HCT116 (cell line): ENCODE data around the gene ZBTB33. TPM values are rescaled to one million over a fixed set of nuclear protein-coding genes. Genes with fewer than 3 reads are reported as not detected.

ENCODE experiments used
- ATAC-seq: fragments of 200-7000 bp; cut with Tn5 transposase; 2 replicates; pipeline ENCODE4 v1.9.1; 2020; ENCODE audit warnings: mild to moderate bottlenecking, moderate library complexity
- BruUV-seq: library from RNA; stranded (reverse); fragments of 400-500 nt; replicated peaks from 2 replicates; lab custom pipeline; 2021; lab: Mats Ljungman, UMichigan
- CTCF ChIA-PET: fragments of 300-600 bp; sonication (Branson Sonifier 250); formaldehyde crosslinking; loops from one replicate; lab custom pipeline; 2021; ENCODE audit warnings: antibody characterized with exemption; lab: Charles Lee
- POLR2A ChIA-PET: fragments of 300-600, 350-600 bp; sonication (Branson Sonifier 250); formaldehyde crosslinking; loops from one replicate; lab custom pipeline; 2021; ENCODE audit warnings: antibody characterized with exemption; lab: Charles Lee
- RAD21 ChIA-PET, 2 experiments: fragments of 300-600 bp; sonication (Branson Sonifier 250); formaldehyde crosslinking; loops; one replicate each; lab custom pipeline; 2023; ENCODE audit warnings: low total read pairs in 2 of 2; ENCODE audit not compliant: uncharacterized antibody in 2 of 2, unreplicated experiment in 2 of 2, low non-redundant PET in 1 of 2; lab: Charles Lee
- DNase-seq: peaks from one replicate; pipeline ENCODE4 v3.0.0-alpha.2; 2010; ENCODE audit warnings: low read depth, low spot score
- H2AFZ ChIP-seq: fragments of 200-600 bp; shearing (Covaris generic), sonication (generic); 2 replicates; pipeline ENCODE4 v1.6.1; 2017; ENCODE audit warnings: low read depth, mixed run types, mixed read lengths, antibody characterized with exemption, low read length; ENCODE audit not compliant: poor library complexity, severe bottlenecking
- H3K27ac ChIP-seq: 2 replicates; pipeline ENCODE4 v1.5.1; 2012; ENCODE audit warnings: low read depth, low read length
- H3K27me3 ChIP-seq: fragments of 200-600 bp; sonication (generic); 2 replicates; pipeline ENCODE4 v1.6.1; 2016; ENCODE audit warnings: mixed run types, low read length, mixed read lengths; ENCODE audit not compliant: insufficient read depth
- H3K36me3 ChIP-seq, 2 experiments: fragments of 200-500 bp in 1 of 2; fragments of 200-600 bp in 1 of 2; sonication (Bioruptor generic) in 1 of 2; sonication (generic) in 1 of 2; 2 replicates each; pipeline versions ENCODE4 v1.5.1 to v1.6.1; 2014 to 2016; ENCODE audit warnings: low read length in 2 of 2, inconsistent platforms in 1 of 2, mixed read lengths in 1 of 2, mixed run types in 1 of 2; ENCODE audit not compliant: insufficient read depth in 2 of 2, control insufficient read depth in 1 of 2
- H3K4me1 ChIP-seq, 2 experiments: fragments of 200-600 bp in 1 of 2; sonication (generic) in 1 of 2; 2 replicates each; pipeline versions ENCODE4 v1.5.1 to v1.6.1; 2012 to 2017; ENCODE audit warnings: low read length in 2 of 2, inconsistent platforms in 1 of 2, mild to moderate bottlenecking in 1 of 2, mixed read lengths in 1 of 2, mixed run types in 1 of 2, moderate library complexity in 1 of 2; ENCODE audit not compliant: insufficient read depth in 2 of 2, control insufficient read depth in 1 of 2
- H3K4me2 ChIP-seq: fragments of 200-600 bp; sonication (generic); 2 replicates; pipeline ENCODE4 v1.6.1; 2017; ENCODE audit warnings: mixed run types, low read length, mixed read lengths
- H3K4me3 ChIP-seq, 2 experiments: fragments of 200-600 bp in 1 of 2; sonication (generic) in 1 of 2; replicated peaks in 1 of 2; 2 replicates each; pipeline ENCODE4 v1.5.1; 2011 to 2016; ENCODE audit warnings: low read length in 2 of 2, control low read depth in 1 of 2, low read depth in 1 of 2, mild to moderate bottlenecking in 1 of 2, mixed read lengths in 1 of 2, mixed run types in 1 of 2
- H3K79me2 ChIP-seq: fragments of 200-600 bp; sonication (generic); 2 replicates; pipeline ENCODE4 v1.6.1; 2017; ENCODE audit warnings: mild to moderate bottlenecking, mixed run types, low read length, moderate library complexity, mixed read lengths; ENCODE audit not compliant: insufficient read depth
- H3K9ac ChIP-seq: fragments of 200-600 bp; sonication (generic); 2 replicates; pipeline ENCODE4 v1.6.1; 2016; ENCODE audit warnings: low read length, mixed read lengths
- H3K9me2 ChIP-seq: fragments of 200-600 bp; sonication (generic), shearing (Covaris generic); 2 replicates; pipeline ENCODE4 v1.6.1; 2017; ENCODE audit warnings: mixed run types, mild to moderate bottlenecking, moderate library complexity; ENCODE audit not compliant: insufficient read depth
- H3K9me3 ChIP-seq, 2 experiments: fragments of 200-500 bp in 1 of 2; fragments of 200-600 bp in 1 of 2; sonication (Bioruptor generic) in 1 of 2; sonication (generic) in 1 of 2; 2 replicates each; pipeline ENCODE4 v1.6.1; 2014 to 2017; ENCODE audit warnings: low read length in 2 of 2, mixed read lengths in 2 of 2, inconsistent platforms in 1 of 2, low read depth in 1 of 2, mild to moderate bottlenecking in 1 of 2, mixed run types in 1 of 2, moderate library complexity in 1 of 2; ENCODE audit not compliant: control insufficient read depth in 1 of 2, insufficient read depth in 1 of 2
- H4K20me1 ChIP-seq: fragments of 200-600 bp; sonication (generic), shearing (Covaris generic); 2 replicates; pipeline ENCODE4 v1.6.1; 2017; ENCODE audit warnings: mixed run types, mild to moderate bottlenecking, moderate library complexity; ENCODE audit not compliant: insufficient read depth
- ATF3 ChIP-seq: IDR thresholded peaks from 2 replicates; pipeline ENCODE4 v1.6.1; 2012
- CBX3 ChIP-seq: IDR thresholded peaks from 2 replicates; pipeline ENCODE4 v1.6.1; 2012; ENCODE audit warnings: low read depth
- CEBPB ChIP-seq: IDR thresholded peaks from 2 replicates; pipeline ENCODE4 v1.6.1; 2012; ENCODE audit warnings: low read depth
- EGR1 ChIP-seq: IDR thresholded peaks from 2 replicates; pipeline ENCODE4 v1.6.1; 2012; ENCODE audit warnings: low read depth
- EZH2 ChIP-seq: fragments of 200-600 bp; sonication (generic); IDR thresholded peaks from 2 replicates; pipeline ENCODE4 v1.6.1; 2017; ENCODE audit warnings: antibody characterized with exemption, mixed run types
- EZH2phosphoT487 ChIP-seq: fragments of 200-600 bp; IDR thresholded peaks from 2 replicates; pipeline ENCODE4 v1.6.1; 2018; ENCODE audit warnings: antibody characterized with exemption, borderline replicate concordance
- FOSL1 ChIP-seq: IDR thresholded peaks from 2 replicates; pipeline ENCODE4 v1.6.1; 2012; ENCODE audit warnings: low read depth
- JUND ChIP-seq: IDR thresholded peaks from 2 replicates; pipeline ENCODE4 v1.6.1; 2012
- RAD21 ChIP-seq: IDR thresholded peaks from 2 replicates; pipeline ENCODE4 v1.6.1; 2012; ENCODE audit warnings: low read depth, mild to moderate bottlenecking
- SIN3A ChIP-seq: IDR thresholded peaks from 2 replicates; pipeline ENCODE4 v1.6.1; 2012; ENCODE audit warnings: low read depth
- SP1 ChIP-seq: IDR thresholded peaks from 2 replicates; pipeline ENCODE4 v1.6.1; 2012; ENCODE audit warnings: low read depth
- SRF ChIP-seq: IDR thresholded peaks from 2 replicates; pipeline ENCODE4 v1.6.1; 2012; ENCODE audit warnings: low read depth
- TCF7L2 ChIP-seq: IDR thresholded peaks from 2 replicates; pipeline ENCODE4 v1.7.0; 2011; ENCODE audit warnings: borderline replicate concordance, inconsistent platforms; ENCODE audit not compliant: insufficient read depth, insufficient read length; ENCODE audit errors: extremely low read depth
- YY1 ChIP-seq: IDR thresholded peaks from 2 replicates; pipeline ENCODE4 v1.6.1; 2011; ENCODE audit warnings: low read length, low read depth, moderate library complexity, mild to moderate bottlenecking; ENCODE audit not compliant: insufficient replicate concordance; ENCODE audit errors: extremely low read depth
- ZNF274 ChIP-seq: fragments of 200-500 bp; sonication (Bioruptor generic); IDR thresholded peaks from 2 replicates; pipeline ENCODE4 v1.6.1; 2014; ENCODE audit warnings: mild to moderate bottlenecking, low read depth, low read length, inconsistent platforms
- intact Hi-C: fragments of 100-400 bp; cut with micrococcal nuclease; formaldehyde crosslinking; loops from 2 replicates; pipeline ENCODE4 v1.10.0; 2022
- total RNA-seq: library from RNA; stranded (reverse); gene quantifications from one replicate; pipeline ENCODE4 v1.2.1, GENCODE V29; 2021; ENCODE audit not compliant: unreplicated experiment
- TF ChIP-seq, protein P1 (sequence below): IDR thresholded peaks from 2 replicates; pipeline ENCODE4 v1.6.1; 2012
- TF ChIP-seq, protein P2 (sequence below), 3 experiments: fragments of 200-600 bp in 1 of 3; sonication (generic) in 1 of 3; IDR thresholded peaks in 2 of 3; conservative IDR thresholded peaks in 1 of 3; 2 replicates each; pipeline ENCODE4 v1.5.1; 2012 to 2017; ENCODE audit warnings: low read depth in 2 of 3, low read length in 2 of 3, antibody characterized with exemption in 1 of 3, borderline replicate concordance in 1 of 3, control low read depth in 1 of 3, mild to moderate bottlenecking in 1 of 3, mixed read lengths in 1 of 3, mixed run types in 1 of 3, moderate library complexity in 1 of 3; ENCODE audit not compliant: insufficient read depth in 1 of 3

Gene ZBTB33
- total RNA-seq, 1 experiment from 2014 or later, result 12.3 TPM

- no TSS peak for BruUV-seq
- no peak overlapping the region for H3K27ac ChIP-seq
- no peak overlapping the region for H3K4me2 ChIP-seq
- H3K9ac ChIP-seq, result no peak overlapping the region
- TF ChIP-seq ZNF274 (no peak), FOSL1 (no peak), SRF (no peak), ATF3 (no peak), SIN3A (no peak), SP1 (no peak), YY1 (no peak), TCF7L2 (no peak), CBX3 (no peak), EZH2 (no peak), EZH2phosphoT487 (no peak), CEBPB (no peak), RAD21 (no peak), JUND (no peak), EGR1 (no peak)
- TF ChIP-seq, protein P1, sequence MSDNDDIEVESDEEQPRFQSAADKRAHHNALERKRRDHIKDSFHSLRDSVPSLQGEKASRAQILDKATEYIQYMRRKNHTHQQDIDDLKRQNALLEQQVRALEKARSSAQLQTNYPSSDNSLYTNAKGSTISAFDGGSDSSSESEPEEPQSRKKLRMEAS, result no peak
- TF ChIP-seq, protein P2, sequence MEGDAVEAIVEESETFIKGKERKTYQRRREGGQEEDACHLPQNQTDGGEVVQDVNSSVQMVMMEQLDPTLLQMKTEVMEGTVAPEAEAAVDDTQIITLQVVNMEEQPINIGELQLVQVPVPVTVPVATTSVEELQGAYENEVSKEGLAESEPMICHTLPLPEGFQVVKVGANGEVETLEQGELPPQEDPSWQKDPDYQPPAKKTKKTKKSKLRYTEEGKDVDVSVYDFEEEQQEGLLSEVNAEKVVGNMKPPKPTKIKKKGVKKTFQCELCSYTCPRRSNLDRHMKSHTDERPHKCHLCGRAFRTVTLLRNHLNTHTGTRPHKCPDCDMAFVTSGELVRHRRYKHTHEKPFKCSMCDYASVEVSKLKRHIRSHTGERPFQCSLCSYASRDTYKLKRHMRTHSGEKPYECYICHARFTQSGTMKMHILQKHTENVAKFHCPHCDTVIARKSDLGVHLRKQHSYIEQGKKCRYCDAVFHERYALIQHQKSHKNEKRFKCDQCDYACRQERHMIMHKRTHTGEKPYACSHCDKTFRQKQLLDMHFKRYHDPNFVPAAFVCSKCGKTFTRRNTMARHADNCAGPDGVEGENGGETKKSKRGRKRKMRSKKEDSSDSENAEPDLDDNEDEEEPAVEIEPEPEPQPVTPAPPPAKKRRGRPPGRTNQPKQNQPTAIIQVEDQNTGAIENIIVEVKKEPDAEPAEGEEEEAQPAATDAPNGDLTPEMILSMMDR (IDR thresholded peaks at IDR 0.05 in 2 of 3, conservative IDR thresholded peaks at IDR 0.05 in 1 of 3; ENCODE audit: borderline replicate concordance in 1 of 3, insufficient read depth in 1 of 3, low read depth in 2 of 3, low read length in 2 of 3), result no peak
- TF ChIP-seq, all 23 proteins: peak for 0
- CTCF ChIA-PET, result no interaction called here
- H4K20me1 ChIP-seq, result no peaks in the 10 kb centered on the region
- H3K36me3 ChIP-seq, result no peaks in the 10 kb centered on the region
- POLR2A ChIA-PET, result no interaction called here
- H2AFZ ChIP-seq, result no peak overlapping the region
- H3K4me3 ChIP-seq, result no peak overlapping the region
- H3K27me3 ChIP-seq, result no peaks in the 10 kb centered on the region
- RAD21 ChIA-PET, result no interaction called here
- intact Hi-C loops, result no loop called here
- ATAC-seq (no peak), DNase-seq (no peak)
- no peaks in the 10 kb centered on the region for H3K4me1 ChIP-seq
- H3K9me2 ChIP-seq, result no peaks in the 10 kb centered on the region
- H3K79me2 ChIP-seq, result no peaks in the 10 kb centered on the region
- H3K9me3 ChIP-seq, result no peaks in the 10 kb centered on the region
Measured at GRCh38 chrX:120294651-120295050, 44.0 kb downstream of the ZBTB33 start.
